Keratinocyte (primary cell): Measurements from ENCODE around the gene MTHFD2L. TPM values are rescaled to one million over a fixed set of nuclear protein-coding genes. Genes with fewer than 3 reads are reported as not detected.
A peak's percentile ranks its signal among the peaks of the same experiment; 100 is the strongest.

Experiments
- DNase-seq: peaks from one replicate; pipeline ENCODE4 v3.0.0-alpha.2; 2011; ENCODE audit warnings: low read depth, missing footprints, low spot score
- FAIRE-seq: peaks from 2 replicates; lab custom pipeline; 2011; peaks lifted over from hg19 to GRCh38; lab: Jason Lieb, UNC
- H2AFZ ChIP-seq: 2 replicates; pipeline ENCODE4 v1.6.0; 2012; ENCODE audit warnings: low read length, control low read depth, inconsistent platforms; ENCODE audit not compliant: control insufficient read depth
- H3K27ac ChIP-seq: 2 replicates; pipeline ENCODE4 v1.5.1; 2011; ENCODE audit warnings: low read length; ENCODE audit not compliant: control insufficient read depth, insufficient read depth
- H3K27me3 ChIP-seq: 3 replicates; pipeline ENCODE4 v1.6.0; 2011; ENCODE audit warnings: low read length; ENCODE audit not compliant: control insufficient read depth, insufficient read depth; ENCODE audit errors: extremely low read depth
- H3K36me3 ChIP-seq, 2 experiments: 2 replicates in 1 of 2; 3 replicates in 1 of 2; pipeline ENCODE4 v1.5.1; 2011; ENCODE audit warnings: low read length in 2 of 2, mild to moderate bottlenecking in 1 of 2; ENCODE audit not compliant: control insufficient read depth in 2 of 2, insufficient read depth in 2 of 2; ENCODE audit errors: extremely low read depth in 1 of 2
- H3K4me1 ChIP-seq: 3 replicates; pipeline ENCODE4 v1.5.1; 2011; ENCODE audit warnings: low read length; ENCODE audit not compliant: control insufficient read depth, insufficient read depth; ENCODE audit errors: extremely low read depth
- H3K4me2 ChIP-seq: 3 replicates; pipeline ENCODE4 v1.6.0; 2011; ENCODE audit warnings: low read depth, low read length; ENCODE audit not compliant: control insufficient read depth, insufficient read depth; ENCODE audit errors: extremely low read depth
- H3K4me3 ChIP-seq, 3 experiments: fragments of 200-600 bp in 1 of 3; sonication (generic) in 1 of 3; 2 replicates in 2 of 3; 3 replicates in 1 of 3; pipeline ENCODE4 v1.5.1; 2011 to 2016; ENCODE audit warnings: low read length in 3 of 3, mild to moderate bottlenecking in 3 of 3, control low read depth in 2 of 3, inconsistent platforms in 1 of 3, low read depth in 1 of 3, mixed read lengths in 1 of 3, mixed run types in 1 of 3, moderate library complexity in 1 of 3; ENCODE audit not compliant: control insufficient read depth in 2 of 3, insufficient read depth in 2 of 3; ENCODE audit errors: extremely low read depth in 1 of 3
- H3K79me2 ChIP-seq: 2 replicates; pipeline ENCODE4 v1.6.0; 2012; ENCODE audit warnings: low read length; ENCODE audit not compliant: control insufficient read depth, insufficient read depth
- H3K9ac ChIP-seq: 3 replicates; pipeline ENCODE4 v1.6.0; 2011; ENCODE audit warnings: low read length; ENCODE audit not compliant: control insufficient read depth, insufficient read depth; ENCODE audit errors: extremely low read depth
- H3K9me1 ChIP-seq: 3 replicates; pipeline ENCODE4 v1.6.0; 2011; ENCODE audit warnings: low read length; ENCODE audit not compliant: control insufficient read depth, insufficient read depth; ENCODE audit errors: extremely low read depth
- H3K9me3 ChIP-seq: 2 replicates; pipeline ENCODE4 v1.5.1; 2012; ENCODE audit warnings: low read depth, low read length; ENCODE audit not compliant: control insufficient read depth
- H4K20me1 ChIP-seq: 3 replicates; pipeline ENCODE4 v1.6.0; 2011; ENCODE audit warnings: low read length; ENCODE audit not compliant: control insufficient read depth, insufficient read depth; ENCODE audit errors: extremely low read depth
- CTCF ChIP-seq, 3 experiments: IDR thresholded peaks in 1 of 3; conservative IDR thresholded peaks in 1 of 3; optimal IDR thresholded peaks in 1 of 3; 2 replicates in 2 of 3; 3 replicates in 1 of 3; pipeline versions ENCODE3 to v1.5.1; 2011; ENCODE audit warnings: low read length in 3 of 3, mild to moderate bottlenecking in 3 of 3, moderate library complexity in 2 of 3, control low read depth in 1 of 3, inconsistent platforms in 1 of 3; ENCODE audit not compliant: insufficient read depth in 2 of 3; ENCODE audit errors: extremely low read depth in 1 of 3
- EZH2 ChIP-seq: IDR thresholded peaks from one replicate; pipeline ENCODE4 v1.6.1; 2012; ENCODE audit warnings: inconsistent platforms, mild to moderate bottlenecking, low read length, moderate library complexity
- dilution Hi-C: fragments of 300-500 bp; cut with MboI; formaldehyde crosslinking; loops from one replicate; pipeline ENCODE4 v1.7.0; 2020; ENCODE audit warnings: low sequenced_read_pairs; ENCODE audit not compliant: extremely low pct_ligation_motif_present
- polyA plus RNA-seq, 5 experiments: library from polyadenylated mRNA; depleted of rRNA in 3 of 5; stranded (reverse) in 3 of 5; stranded (forward) in 1 of 5; unstranded in 1 of 5; fragments of >200 nt; gene quantifications; 1 replicate in 1 of 5; 2 replicates in 3 of 5; 3 replicates in 1 of 5; pipeline versions ENCODE4 v1.2.1 to v1.2.3, GENCODE V29; 2011 to 2012; ENCODE audit warnings: missing spikeins in 2 of 5, low read depth in 1 of 5, low replicate concordance in 1 of 5

MTHFD2L gene
- polyA plus RNA-seq, 1 donor (not counting 4 experiments of a cell fraction or from before 2014, with no cell fraction given), result 30.4 TPM

- FAIRE-seq (peak; percentile 23), DNase-seq (no peak)
- H3K27me3 ChIP-seq, result no peaks in the 10 kb centered on the region
- no peaks in the 10 kb centered on the region for H3K36me3 ChIP-seq
- H3K4me1 ChIP-seq, result peaks cover 11% of the 10 kb centered on the region
- no peak overlapping the region for H3K4me2 ChIP-seq
- H4K20me1 ChIP-seq, result no peaks in the 10 kb centered on the region
- no peak overlapping the region for H3K9ac ChIP-seq
- H3K9me3 ChIP-seq, result no peaks in the 10 kb centered on the region
- no peak overlapping the region for H3K27ac ChIP-seq
- no peaks in the 10 kb centered on the region for H3K9me1 ChIP-seq
- TF ChIP-seq CTCF (optimal IDR thresholded peaks at IDR 0.05 in 1 of 3, IDR thresholded peaks at IDR 0.05 in 1 of 3, conservative IDR thresholded peaks at IDR 0.05 in 1 of 3; ENCODE audit: extremely low read depth in 1 of 3, insufficient read depth in 2 of 3, low read length in 3 of 3) (no peak), EZH2 (no peak)
- H3K79me2 ChIP-seq, result no peaks in the 10 kb centered on the region
- dilution Hi-C loops, result no loop called here
- H3K4me3 ChIP-seq, result no peak overlapping the region
- H2AFZ ChIP-seq, result no peak overlapping the region
These were observed 134.4 kb downstream of the MTHFD2L start for GRCh38 chr4:74292111-74292870.

- Histone ChIP-seq H3K4me2 (no peak overlapping the region), H3K9ac (no peak overlapping the region), H3K27ac (no peak overlapping the region), H2AFZ (no peak overlapping the region), H3K27me3 (no peaks in the 10 kb centered on the region), H3K4me1 (peaks cover 11% of the 10 kb centered on the region), H3K9me1 (no peaks in the 10 kb centered on the region), H3K4me3 (no peak overlapping the region), H3K79me2 (no peaks in the 10 kb centered on the region), H3K9me3 (no peaks in the 10 kb centered on the region), H3K36me3 (no peaks in the 10 kb centered on the region), H4K20me1 (no peaks in the 10 kb centered on the region)
- dilution Hi-C loops, result no loop called here
- DNase-seq, result no peak
- FAIRE-seq, result no peak
- no peak for TF ChIP-seq CTCF (optimal IDR thresholded peaks at IDR 0.05 in 1 of 3, IDR thresholded peaks at IDR 0.05 in 1 of 3, conservative IDR thresholded peaks at IDR 0.05 in 1 of 3; ENCODE audit: extremely low read depth in 1 of 3, insufficient read depth in 2 of 3, low read length in 3 of 3)
- no peak for TF ChIP-seq EZH2
These were observed 135.6 kb downstream of the MTHFD2L start for GRCh38 chr4:74293558-74293957.
